B cell (primary cell): Measurements from ENCODE around the gene NIPAL3.

ENCODE experiments used
- CTCF ChIP-seq: fragments of 200-600 bp; IDR thresholded peaks from one replicate; pipeline ENCODE4 v1.8.0; 2022; ENCODE audit warnings: antibody characterized with exemption, mild to moderate bottlenecking
- EZH2 ChIP-seq: IDR thresholded peaks from 2 replicates; pipeline ENCODE4 v1.6.1; 2012; ENCODE audit warnings: borderline replicate concordance, low read depth, mild to moderate bottlenecking, moderate library complexity, low read length; ENCODE audit not compliant: insufficient read depth, poor library complexity, severe bottlenecking

- TF ChIP-seq CTCF (no peak), EZH2 (no peak)
Observed at GRCh38 chr1:24450316-24450715, 34.7 kb downstream of the NIPAL3 start.
